GM21390 (cell line): Measurements from ENCODE around the gene SGK1.
A peak's percentile ranks its signal among the peaks of the same experiment; 100 is the strongest.
"Not testable (repeated sequence)": the region's sequence is repeated elsewhere in the genome, so short reads cannot be mapped to it uniquely, and the experiment has no call there.

Experiments
- ATAC-seq: cut with Tn5 transposase; IDR thresholded peaks from one replicate; pipeline ENCODE4 v1.9.1; 2021; ENCODE audit not compliant: unreplicated experiment

SGK1 gene

DNA sequence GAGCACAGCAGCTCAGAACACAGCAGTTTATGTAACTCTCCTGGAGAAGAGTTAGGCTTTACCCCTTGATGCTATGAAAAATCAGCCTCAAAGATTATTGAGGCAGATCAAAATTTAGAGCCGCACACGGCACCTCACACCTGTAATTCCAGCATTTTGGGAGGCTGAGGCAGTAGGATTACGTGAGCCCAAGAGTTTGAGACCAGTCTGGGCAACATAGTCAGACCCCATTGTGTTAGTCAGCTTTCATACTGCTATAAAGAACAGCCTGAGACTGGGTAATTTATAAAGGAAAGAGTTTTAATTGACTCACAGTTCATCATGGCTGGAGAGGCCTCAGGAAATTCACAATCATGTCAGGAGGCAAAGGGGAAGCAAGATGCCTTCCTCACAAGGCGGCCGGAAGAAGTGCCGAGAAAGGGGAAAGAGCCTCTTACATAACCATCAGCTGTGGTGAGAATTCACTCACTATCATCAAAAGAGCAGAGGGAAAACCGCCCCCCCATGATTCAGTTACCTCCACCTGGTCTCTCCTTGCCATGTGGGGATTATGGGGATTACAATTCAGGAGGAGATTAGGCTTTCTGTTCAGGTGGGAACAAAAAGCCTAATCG lies 87.7 kb downstream of the SGK1 start:
- no peak for ATAC-seq

DNA sequence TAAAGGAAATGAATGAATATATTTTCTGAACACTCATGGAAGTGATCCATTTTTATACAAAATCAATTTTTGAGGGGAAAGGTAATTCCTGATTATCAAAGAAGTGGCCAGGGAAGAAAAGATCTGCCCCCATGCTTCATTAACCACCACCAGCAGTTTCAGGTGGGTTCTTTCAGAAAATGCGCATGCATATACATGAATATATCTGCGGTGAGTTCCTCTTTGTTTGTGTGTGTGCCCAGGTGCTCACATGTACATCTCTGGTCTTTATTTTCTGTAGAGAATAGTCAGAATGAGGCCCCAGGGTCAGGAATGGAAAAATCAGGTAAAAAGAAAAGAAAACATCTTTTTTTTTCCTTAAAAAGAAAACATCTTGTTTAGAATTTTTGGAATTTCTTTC lies 88.4 kb downstream of the SGK1 start:
- no peak for ATAC-seq

DNA sequence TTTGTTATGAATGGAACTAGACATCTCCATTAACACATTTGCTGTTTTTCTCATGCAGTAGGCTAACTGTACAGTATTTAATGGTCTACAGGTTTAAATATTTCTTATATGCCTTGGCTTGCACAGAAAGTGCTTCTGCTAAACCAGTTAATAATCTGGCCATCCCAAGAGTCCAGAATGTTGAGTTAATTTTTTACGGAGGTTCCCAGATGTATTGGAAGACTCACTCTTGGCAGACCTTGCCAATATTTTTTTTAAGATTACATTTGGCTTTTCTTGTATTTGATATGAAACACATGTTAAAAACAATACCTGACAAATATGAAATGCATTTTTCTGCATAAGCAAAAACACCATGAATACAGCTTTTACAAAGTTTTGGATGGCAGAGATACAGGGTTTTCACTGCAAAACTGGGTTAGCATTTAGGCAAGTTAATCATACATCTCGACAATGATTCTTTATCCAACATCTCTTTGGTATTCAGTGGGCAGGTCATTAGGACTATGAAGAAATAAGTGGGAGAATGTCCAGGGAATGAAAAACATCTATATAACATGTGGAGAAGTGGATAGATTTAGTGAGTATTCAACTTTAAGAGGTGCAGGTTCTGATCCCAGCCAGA lies 94.0 kb downstream of the SGK1 start:
- ATAC-seq = no peak

DNA sequence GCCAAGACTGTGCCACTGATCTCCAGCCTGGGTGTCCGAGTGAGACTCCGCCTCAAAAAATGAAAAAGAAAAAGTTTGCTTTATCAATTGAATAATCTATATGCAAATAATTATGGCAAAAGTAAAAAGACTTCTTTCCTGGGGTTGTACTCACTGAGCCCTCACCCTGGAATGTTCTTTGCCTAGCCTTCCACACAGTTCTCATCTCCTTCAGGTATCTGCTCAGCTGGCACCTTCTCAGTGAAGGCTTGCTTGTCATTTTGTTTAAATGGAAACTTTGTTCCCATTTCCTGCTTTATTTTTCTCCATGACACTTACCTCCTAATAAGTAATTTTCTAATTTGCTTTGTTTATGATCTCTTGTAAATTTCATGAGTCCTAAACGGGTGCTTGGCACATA lies 96.7 kb downstream of the SGK1 start:
- no peak for ATAC-seq

DNA sequence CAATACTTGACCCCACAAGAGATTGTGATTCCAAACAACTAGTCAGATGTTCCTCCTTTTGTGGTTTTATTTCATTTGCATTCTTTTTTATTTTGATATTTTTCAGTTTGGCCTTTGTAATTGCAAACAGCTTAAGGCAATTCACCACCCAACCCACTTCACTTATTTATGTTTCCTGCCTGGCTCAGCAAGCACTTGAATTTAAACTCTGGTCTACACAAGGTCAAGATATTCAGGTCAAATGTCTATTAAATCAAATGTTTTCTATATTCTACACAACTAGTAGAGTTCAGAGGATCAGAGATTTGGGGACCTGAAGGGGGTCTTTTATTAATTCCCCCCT lies 100.1 kb downstream of the SGK1 start:
- ATAC-seq = no peak

DNA sequence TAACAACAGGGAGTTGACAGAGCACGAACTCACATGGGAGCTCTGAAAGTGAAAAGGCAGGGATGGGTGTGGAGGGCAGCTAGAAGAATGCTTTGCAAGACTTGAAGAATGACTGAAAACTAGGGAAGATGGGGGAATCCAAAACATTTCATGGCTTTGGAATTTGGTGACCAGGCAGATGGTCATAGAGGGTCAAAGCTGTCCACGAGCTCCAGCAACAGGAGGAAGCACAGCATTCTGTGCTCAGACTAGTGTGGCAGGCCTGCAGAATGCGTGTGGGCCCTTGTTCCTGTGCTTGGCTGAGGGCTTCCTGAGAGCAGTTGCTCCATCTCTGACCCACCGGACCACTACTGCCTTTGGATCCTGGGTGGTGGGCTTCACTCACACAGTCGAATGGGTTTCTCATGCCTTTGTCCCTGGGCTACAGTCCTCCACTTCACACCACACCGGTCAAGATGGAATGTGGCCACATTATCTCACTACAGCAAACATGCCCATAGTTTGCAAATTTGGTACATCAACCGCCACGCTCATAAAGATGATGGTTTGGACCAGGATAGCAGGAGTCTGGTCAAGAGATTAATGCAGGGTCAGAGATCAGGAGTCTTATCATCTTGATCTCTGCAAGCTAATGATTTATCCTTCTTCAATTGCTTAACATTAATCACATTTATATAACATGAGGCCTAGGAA lies 100.7 kb downstream of the SGK1 start:
- ATAC-seq = no peak

DNA sequence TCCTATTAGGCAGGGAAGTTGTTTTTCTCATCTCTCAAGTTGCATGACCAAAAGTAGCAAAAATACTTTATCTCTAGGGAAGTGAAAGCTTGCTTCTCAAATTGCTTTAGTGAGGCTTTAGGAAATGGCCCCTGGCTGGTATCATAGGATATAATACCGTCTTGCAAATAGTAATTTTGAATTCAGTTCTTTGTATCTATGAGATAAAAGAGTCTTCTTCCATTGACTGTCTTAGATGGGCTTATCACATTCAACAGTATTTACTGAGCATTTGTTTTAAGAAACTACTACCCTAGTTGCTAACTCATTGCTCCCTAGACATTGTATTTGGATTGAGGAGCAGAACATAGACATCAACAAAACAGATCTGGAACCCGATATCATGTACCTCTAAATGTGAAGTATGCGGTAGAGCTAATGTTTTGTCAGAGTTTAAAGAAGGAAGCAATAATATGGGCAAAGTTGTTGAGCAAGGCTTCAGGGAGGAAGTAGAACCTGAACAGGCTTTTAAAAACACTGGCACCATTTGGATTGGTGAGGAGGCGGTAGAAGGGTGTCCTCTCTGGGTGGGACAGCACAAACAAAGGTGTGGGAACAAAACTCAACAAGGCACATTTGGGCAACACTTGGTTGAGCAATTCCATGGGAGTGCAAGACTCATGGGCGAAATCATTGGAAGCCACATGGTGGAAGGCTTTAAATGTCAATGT lies 101.5 kb downstream of the SGK1 start:
- ATAC-seq = no peak

DNA sequence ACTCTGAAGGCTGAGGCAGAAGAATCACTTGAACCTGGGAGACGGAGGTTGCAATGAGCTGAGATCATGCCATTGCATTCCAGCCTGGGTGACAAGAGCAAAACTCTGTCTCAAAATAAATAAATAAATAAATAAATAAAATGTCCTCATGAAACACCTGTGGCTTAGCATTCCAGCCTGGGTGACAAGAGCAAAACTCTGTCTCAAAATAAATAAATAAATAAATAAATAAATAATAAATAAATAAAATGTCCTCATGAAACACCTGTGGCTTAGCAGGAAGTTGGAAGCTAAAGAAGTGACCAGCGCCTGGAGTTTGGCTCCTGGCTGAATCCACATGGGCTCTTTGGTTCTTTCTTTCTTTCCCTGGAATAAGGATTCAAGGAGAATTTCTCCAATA lies 104.5 kb downstream of the SGK1 start:
- ATAC-seq = not testable (repeated sequence)

DNA sequence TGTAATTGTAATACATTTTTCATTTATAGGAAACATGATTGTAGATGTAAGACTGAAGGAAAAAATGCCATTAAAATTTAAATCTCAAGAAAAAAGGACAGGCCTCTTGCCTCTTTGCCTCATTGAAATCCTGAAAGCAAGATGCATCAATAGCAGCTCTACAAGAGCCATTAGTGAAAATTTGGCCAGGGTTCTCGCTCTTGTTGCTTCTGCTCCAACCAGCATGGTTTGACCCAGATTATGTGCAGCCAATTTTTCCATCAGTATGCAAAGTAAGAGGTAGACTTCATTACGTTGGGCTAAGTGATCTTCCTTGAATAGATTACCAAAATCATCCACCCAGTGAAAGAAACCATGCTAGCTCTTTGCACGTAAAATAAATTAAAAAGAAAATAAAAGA lies 106.6 kb downstream of the SGK1 start:
- no peak for ATAC-seq

DNA sequence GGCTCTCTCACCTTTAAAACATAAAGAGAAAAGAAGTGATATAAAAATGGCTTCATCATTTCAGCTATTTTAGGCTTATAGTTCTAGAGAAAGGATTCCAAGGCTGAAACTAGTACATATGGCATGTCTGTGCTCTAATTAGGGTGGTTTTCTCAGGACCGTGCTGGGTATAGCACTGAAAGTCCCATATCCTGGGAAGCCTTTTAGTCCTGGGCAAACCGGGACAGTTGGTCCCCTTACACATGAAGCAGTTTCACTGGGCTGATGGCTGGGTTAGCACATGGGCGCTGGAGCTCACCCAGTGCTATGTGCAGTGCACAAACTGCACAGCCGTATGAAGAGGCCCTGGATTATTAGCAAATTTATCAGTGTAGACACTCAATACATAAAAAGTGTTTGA lies 110.5 kb downstream of the SGK1 start:
- ATAC-seq = no peak

DNA sequence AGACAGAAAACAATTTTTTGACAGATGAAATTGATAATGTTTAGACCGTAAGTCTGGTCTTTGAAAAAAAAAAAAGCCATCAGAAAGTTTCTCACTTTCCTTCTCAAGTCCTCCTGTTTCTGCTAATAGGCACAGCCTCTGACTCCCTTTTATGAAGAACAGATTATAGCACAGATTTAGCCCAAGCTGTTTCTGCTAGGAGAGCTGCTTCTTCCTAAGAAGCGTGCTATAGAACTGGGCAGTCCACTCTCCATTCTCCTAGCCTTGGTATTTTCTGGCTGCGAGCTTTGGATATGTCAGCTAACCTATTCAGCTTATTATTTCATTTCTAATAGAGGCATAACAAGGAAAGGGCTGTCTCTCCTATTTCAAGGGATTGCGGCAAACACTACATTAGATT lies 112.5 kb downstream of the SGK1 start:
- ATAC-seq = no peak

DNA sequence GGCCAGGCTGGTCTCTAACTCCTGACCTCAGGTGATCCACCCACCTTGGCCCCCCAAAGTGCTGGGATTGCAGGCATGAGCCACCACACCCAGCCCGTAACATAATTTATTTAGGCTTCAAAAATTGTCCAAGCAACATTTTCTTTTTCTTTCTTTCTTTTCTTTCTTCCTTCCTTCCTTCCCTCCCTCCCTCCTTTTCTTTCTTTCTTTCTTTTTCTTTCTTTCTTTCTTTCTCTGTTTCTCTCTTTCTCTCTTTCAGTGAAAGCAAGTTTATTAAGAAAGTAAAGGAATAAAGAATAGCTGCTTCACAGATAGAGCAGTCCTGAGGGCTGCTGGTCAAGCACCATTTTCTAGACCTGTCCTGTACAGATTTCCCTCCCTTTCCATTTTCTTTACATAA lies 113.2 kb downstream of the SGK1 start:
- not testable (repeated sequence) for ATAC-seq

DNA sequence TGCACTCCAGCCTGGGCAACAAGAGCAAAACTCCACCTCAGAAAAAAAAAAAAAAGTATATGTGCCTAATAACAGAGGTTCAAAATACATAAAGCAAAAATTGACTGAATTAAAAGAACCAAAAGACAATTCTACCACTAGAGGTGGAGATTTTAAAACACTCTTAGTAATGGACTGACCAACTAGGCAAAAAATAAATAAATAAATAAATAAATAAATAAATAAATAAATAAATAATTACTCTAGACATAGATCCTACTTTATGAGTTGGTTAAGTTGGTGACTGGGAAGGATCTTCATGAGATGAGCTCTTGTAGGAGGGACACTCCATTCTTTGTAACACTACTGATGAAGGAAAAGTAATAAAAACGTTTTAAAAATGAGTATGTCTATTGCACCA lies 113.9 kb downstream of the SGK1 start:
- ATAC-seq = no peak

DNA sequence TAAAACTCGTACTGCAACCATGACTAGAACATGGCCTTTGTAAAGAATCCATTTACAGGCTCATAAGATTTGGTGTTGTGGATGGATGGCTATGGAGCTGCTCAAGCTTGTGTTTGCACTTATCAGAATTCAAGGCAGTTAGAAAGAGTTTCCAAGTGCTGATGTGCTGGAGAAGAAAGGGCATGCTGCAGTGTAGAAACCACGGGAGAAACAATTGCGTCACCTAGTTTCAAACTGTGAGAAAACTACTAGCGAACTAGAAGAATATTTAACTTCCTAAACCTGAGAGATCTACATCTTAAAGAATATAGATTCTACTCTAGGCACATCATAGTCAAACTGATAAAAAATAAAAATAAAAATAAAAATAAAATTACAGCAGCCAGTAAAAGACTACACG lies 116.2 kb downstream of the SGK1 start:
- no peak for ATAC-seq

DNA sequence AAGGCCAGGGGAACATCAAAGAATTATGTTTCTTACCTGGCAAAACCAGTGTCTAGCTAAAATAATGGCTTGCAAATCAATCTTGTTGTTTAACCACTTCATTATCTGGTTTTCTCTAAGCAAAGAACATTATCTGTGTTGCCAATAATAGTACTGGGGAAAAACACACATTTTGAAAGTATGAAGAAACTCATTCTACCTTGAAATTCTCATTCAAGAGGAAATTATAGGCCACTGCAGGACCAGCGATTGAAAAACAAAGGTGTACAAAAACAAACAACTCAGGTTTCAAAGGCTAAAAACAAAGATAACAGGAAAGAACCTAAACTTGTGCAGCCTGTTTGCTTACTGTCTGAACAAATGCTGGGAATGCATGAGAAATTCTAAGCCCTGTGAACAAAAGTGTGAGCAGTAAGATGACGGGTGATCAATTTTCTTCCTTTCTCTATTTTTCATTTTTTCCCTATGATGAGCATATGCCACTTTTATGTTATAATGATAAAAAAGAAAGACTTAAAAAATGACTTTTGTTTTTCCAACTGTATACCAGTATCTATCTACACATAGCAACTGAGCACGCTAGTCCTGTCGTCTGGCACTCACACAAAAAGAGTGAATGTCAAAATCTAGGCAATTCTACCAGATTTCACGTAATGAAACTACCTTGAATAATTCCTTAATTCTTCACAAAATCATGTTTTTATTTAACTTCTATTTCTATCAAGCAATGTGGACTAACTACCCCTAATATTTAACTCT lies 117.9 kb downstream of the SGK1 start:
- peak; percentile 55 for ATAC-seq

DNA sequence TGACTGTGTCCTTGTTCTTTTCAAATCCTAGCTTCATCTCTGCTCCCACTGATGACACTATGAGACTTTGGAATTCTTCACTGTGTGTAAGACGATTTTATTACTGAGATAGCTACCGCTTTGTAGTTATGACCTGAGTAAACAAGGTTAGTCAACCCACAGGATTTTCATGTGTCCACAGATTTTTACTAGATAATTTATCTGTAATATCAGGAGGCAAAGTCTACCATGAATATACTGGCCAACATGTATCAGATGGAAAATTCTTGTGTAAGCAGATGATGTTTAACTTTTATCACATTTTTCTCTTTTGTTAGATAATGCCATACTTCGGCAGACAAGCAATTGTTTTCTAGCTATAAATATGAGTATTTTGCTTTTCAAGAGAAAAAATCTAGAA lies 119.8 kb downstream of the SGK1 start:
- no peak for ATAC-seq

DNA sequence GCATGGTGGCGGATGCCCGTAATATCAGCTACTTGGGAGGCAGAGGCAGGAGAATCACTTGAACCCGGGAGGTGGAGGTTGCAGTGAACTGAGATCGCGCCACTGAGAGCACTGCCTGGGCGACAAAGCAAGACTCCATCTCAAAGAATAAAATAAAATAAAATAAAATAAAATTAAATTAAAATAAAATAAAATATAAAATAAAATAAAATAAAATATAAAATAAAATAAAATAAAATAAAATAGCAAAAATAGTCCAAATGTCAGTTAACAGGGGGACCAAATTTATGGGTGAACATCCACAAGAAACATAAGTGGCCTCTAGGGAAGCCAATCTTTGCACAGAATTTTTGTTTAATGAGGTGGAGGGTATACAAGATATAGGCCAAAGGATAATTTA lies 120.2 kb downstream of the SGK1 start:
- not testable (repeated sequence) for ATAC-seq

DNA sequence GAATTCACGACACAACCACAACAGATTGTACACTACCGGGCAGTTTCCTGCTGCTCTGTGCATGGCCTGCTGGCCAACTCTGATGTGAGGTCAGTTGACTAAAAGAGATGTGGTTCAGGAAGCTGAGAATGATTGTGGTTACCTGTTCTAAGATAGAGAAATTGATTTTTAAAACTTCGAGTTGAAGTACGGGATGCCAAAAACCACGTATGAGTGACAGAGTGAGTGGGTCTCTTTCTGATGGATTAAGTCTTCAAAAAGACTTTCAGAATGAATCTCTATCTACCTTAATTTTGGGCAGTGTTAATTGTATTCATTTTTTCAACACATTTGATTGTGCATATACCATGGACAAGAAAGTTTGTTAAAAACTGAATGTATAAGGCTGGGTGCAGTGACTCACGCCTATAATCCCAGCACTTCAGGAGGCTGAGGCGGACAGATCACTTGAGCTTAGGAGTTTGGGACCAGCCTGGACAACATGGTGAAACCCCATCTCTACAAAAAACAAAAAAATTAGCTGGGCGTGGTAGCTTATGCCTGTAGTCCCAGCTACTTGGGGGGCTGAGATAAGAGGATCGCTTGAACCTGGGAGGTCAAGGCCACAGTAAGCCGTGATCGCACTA lies 121.2 kb downstream of the SGK1 start:
- peak; percentile 64 for ATAC-seq

DNA sequence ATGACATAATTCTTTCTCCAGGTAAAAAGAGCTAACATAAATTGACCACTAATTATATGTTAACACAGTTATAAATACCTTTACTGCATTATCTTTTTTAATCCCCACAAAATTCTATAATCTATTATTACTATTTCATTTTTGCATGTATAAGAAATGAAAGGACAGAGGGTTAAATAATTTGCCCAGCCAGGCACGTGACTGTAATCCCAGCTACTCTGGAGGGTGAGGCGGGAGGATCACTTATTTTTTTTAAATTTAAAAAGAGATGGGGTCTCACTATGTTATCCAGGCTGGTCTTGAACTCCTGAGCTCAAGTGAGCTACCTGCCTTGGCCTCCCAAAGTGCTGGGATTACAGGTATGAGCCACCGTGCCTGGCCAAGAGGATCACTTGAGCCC lies 121.9 kb downstream of the SGK1 start:
- no peak for ATAC-seq

DNA sequence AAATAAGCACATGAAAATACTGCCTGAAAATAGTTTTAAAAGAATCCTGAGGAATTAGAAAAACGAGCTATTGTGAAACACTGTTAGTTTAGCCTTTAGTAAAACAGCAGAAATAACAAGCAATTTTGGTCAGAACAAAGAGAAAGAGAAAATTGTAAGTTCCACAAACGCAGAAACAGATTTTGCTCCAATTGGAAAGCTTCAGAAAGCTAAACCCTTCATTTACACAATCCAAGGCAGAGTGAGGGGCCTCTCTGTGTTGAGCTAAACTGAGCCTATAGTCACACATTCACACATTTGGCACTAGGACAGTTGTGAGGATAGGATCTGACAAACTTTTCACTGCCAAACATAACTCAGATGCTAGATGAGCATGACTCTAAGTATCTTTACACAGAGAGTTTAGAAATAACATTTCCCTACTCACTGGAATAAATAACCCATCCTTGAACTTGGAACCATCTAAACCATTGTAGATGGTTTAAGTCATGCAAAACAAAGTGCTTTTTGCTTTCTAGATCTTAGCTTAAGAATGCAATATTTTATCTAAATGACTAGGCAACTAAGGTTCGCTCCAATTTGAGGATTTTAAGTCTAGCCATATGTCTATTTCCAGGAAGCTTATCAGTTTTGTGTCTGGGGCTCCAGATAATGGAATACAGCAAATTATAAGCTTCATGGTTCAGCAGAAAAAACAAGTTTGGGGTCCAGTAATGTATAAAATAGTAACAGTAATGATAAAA lies 122.6 kb downstream of the SGK1 start:
- ATAC-seq = no peak
